Right forelimb (tissue), 1 donor: ENCODE results near the gene PTPN1.

ENCODE experiments used
- DNase-seq: peaks from one replicate; pipeline ENCODE4 v3.0.0-alpha.2; 2018

The PTPN1 gene

GRCh38 chr20:50514750-50515149 lies 4.6 kb downstream of the PTPN1 start:
- no peak for DNase-seq

- DNase-seq = no peak
Observed at GRCh38 chr20:50515471-50516106, 5.4 kb downstream of the PTPN1 start.

GRCh38 chr20:50516180-50516934 lies 6.2 kb downstream of the PTPN1 start:
- no peak for DNase-seq

- DNase-seq = no peak
Observed at GRCh38 chr20:50516935-50517816, 7.0 kb downstream of the PTPN1 start.

- DNase-seq = no peak
Observed at GRCh38 chr20:50517817-50518154, 7.6 kb downstream of the PTPN1 start.

DNA sequence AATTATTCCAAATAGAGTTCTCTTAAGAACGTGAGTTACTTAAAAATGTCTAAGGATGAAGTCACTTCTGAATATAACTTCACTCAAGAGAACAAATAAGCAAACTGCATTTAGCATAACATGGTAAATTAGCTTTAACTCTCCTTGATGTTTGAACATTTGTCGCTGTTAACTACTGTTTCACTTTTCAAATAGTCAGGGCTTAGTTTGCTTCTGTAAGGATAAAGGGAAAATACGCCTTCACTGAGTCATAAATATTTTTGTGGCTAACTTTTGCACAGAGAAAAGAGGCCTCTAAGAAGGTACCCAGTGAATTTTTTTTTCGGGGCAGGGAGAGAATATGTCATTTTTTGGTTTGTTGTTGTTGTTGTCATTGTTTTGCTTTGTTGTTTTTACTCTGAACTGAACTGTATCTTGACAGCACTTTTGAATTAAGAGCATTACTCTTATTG lies 8.1 kb downstream of the PTPN1 start:
- no peak for DNase-seq

- DNase-seq = no peak
Observed at GRCh38 chr20:50519036-50519762, 9.0 kb downstream of the PTPN1 start.

DNA sequence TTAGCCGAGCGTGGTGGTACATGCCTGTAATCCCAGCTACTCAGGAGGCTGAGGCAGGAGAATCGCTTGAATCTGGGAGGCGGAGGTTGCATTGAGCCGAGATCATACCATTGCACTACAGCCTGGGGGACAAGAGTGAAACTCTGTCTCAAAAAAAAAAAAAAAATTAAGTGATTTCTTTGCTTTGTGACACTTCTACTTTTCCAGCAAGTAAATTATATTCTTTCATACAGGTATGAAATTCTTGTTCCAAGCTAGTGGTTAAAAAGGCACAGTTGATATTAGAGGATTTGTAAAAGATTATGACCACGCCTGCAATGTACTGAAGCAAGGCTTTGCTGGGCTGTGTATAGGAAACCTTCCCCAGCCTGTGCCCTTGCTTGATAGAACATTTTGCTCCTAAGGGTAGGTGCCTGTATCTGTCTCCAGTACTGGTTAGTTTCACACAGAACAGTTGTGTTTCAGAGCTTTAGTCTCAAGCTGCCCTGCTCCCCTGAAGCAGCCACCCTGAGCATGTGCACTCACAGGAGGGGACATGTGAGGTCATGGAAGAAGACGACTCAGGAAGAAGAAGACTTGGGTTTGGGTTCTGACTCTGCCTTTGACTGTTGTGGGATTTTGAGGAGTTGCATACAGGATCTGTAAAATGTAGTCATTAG lies 10.2 kb downstream of the PTPN1 start:
- DNase-seq = no peak

- DNase-seq = no peak
Observed at GRCh38 chr20:50521221-50522052, 11.3 kb downstream of the PTPN1 start.

DNA sequence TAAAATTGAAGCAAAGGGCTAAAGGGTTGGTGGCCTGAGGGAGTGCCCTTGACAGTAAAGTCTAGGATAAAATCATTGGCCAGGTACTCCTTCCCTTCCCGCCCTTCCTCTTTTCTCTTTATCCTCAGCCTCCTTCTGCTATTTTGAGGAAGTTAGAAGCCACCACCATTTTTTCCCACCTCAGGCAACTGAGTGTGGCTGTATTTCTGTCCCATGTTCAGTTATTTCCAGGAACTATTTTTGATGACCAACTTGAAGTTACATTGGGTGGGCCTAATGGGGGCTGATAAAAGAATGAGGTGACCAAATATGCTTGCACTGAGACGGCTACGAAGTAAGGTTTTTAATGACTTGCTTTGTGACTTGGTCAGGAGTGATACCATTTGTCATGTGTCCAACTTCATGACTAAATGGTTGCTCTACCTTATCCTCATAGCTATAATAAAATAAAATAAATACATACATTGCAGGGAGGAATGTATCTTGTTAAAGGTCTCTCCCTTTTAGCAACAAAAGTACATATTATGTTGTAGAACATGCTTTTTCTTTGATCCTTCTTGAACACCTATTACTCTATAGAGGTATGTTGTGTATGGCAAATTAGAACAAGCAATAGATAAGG lies 12.0 kb downstream of the PTPN1 start:
- DNase-seq = no peak

DNA sequence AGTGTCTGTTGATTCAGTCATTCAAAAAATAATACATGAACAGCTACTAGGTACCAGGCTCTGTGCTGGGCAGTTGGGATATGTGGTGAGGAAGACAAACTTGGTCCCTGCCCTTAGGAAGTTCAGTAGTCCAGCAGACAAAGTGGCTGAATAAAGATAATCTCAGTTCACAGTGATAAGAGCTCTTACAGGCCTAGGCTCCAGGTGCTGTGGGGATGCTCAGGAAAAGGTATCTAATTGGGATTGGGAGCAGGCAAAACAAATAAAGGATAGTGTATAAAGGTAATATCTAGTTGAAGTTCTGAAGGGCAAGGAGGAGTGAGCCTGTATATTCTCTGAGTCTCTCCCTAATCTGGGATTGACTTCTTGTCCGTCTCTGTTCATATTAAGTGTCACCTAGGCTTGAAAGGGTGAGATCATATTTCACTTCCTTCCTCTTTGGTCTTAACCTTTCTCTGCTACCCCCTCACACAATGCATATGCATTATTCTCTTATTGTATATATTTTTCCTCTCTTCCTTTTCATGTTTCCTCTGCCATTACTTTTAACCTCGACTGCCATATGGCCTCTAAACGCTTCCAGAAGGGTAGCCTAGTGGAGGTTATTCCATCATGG lies 13.5 kb downstream of the PTPN1 start:
- no peak for DNase-seq

DNA sequence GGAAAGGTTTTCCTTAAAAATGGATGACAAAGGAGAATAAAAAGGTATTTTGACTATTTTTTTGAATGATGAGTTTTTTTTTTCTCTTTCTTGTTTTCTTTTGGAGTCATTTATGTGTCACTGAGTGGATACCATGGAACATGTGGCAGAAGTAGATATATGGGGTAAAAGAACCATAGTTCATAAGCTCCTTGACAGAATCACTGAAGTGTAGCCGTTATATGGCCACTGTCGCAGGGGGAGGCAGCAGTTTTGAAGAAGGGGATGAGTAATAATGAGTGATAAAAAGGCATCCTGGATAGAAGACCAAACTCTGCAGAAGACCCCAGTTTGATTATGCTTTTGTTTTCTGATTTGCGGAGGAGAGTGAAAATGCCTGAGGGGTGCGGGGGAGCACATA lies 15.5 kb downstream of the PTPN1 start:
- no peak for DNase-seq

GRCh38 chr20:50526403-50526989 lies 16.3 kb downstream of the PTPN1 start:
- DNase-seq = no peak

DNA sequence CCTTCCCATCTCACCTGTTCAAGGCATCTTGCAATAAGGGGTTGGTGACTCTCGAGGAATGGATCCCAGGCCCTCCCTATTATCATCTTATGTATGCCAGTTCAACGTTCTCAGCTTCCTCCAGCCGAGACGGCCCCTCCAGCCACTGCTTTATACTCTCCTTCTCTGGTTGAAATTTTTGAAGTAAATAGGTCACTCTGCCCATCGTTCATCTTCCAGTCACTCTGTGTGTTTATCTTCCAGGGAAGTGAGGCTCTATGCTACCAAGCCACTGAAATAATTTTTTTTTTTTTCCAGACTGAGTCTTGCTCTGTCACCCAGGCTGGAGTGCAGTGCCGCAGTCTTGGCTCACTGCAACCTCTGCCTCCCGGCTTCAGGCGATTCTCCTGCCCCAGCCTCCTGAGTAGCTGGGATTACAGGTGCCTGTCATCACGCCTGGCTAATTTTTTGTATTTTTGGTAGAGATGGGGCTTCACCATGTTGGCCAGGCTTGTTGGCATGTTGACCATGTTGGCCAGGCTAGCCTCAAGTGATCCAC lies 17.0 kb downstream of the PTPN1 start:
- DNase-seq = no peak

- DNase-seq = no peak
Observed at GRCh38 chr20:50528129-50528528, 17.9 kb downstream of the PTPN1 start.

- no peak for DNase-seq
Observed at GRCh38 chr20:50528804-50529351, 18.7 kb downstream of the PTPN1 start.

DNA sequence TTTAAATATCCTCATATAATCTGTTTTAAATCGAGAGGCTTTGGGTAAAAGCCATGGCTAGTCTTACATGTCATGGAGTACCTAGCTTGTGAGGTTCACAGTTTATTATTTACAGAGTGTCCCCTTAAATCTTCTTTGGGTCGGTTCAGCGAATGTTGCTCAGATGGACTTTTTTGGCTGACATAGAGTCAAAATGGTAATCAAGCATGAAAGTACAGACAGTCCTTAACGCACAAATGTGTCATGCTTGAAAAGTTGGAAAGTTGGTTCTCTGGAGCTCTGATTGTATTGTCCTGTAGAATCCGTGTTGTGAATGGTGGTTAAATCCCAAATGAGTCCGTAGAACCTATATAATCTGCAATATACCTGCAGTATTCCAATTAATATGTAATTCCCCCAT lies 22.0 kb downstream of the PTPN1 start:
- DNase-seq = no peak

DNA sequence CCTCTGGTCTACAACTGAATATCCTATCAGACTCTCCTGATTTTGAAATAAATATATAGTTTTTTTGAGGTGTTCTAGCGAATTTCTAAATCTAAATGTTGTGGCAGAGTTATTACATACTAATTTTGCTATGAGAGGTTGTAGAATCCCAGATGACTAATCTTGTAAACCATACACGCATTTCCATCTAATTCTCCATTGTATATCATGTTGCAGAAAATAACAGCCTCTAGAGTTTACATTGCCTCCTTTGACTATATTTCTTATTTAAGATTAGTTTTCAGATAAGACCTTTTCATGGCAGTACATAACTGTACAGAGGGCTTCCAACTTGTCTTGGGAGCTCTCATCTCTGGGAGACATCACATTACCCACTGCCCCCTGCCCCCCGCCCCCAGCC lies 22.9 kb downstream of the PTPN1 start:
- DNase-seq = no peak

- DNase-seq = no peak
Observed at GRCh38 chr20:50533464-50533863, 23.3 kb downstream of the PTPN1 start.

DNA sequence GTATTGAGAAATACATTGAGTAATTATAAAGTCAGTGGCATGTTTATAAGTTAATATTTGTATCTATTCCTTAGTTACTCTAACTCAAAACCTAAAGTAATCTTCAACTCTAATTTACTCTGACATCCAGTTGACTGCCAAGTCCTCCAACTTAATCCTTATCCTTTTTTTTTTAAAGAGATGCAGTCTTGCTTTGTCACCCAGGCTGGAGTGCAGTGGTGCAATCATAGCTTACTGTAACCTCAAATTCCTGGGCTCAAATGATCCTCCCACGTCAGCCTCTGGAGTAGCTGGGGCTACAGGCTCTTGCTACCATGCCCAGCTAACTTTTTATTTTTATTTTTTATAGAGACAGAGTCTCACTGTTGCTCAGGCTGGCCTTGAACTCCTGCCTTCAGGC lies 24.4 kb downstream of the PTPN1 start:
- no peak for DNase-seq
